ENCODE data around the gene ZNF236.

Gene ZNF236

DNA sequence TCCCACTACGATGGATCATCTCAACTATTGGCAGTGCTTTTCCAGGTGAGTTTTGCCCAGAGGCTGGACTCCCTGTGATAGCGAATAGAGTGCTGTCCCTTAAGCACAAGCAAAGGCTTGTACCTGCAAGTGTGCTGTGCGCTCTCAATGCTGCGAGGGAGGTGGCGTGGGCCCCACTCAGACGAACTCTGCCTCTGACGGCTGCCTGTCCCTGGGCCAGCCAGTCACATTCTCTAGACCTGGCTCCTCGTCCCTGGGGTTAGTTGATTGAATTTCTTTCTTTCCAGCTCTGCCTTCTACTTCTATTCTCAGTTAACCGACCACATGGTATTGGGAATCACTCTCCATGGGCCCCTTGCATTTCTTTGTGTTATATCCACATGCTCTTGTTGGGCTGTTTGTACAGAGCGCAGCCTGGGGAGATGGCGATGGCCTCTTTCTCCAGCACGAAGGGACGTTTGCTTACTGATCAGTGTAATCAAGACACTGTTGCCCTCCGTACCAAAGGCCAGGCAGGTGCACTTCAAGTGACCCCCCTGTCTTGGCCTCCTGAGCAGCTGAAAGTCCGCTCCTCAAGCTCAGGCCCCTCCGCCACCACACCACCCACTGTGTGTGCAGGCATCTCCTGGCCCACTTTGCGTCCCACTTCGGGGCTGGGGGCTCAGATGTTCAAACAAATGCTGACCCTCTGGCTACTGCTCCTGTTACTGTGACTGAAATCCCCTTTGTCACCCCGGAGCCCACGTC lies 151.3 kb downstream of the ZNF236 start:
- no peak for DNase-seq (ENCODE audit: low spot score)

DNA sequence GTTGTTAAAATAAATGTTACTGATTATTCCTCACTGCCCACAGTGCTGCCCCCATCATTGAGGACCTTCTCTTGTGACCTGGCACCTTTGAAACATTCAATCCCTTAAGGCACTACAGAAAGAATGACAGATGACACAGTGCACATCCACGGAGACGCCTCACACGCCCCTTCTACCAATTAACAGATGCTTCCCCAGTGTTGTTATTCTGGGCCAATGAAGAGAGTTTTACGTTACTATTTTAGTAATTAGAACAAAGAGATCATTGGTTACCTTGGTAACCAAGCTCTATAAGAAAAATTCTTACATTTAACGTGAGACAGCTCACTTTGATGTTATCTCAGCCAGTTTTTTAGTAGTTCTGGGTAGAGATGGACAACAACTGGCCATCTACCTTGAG lies 152.0 kb downstream of the ZNF236 start:
- DNase-seq (ENCODE audit: low spot score): no peak

DNA sequence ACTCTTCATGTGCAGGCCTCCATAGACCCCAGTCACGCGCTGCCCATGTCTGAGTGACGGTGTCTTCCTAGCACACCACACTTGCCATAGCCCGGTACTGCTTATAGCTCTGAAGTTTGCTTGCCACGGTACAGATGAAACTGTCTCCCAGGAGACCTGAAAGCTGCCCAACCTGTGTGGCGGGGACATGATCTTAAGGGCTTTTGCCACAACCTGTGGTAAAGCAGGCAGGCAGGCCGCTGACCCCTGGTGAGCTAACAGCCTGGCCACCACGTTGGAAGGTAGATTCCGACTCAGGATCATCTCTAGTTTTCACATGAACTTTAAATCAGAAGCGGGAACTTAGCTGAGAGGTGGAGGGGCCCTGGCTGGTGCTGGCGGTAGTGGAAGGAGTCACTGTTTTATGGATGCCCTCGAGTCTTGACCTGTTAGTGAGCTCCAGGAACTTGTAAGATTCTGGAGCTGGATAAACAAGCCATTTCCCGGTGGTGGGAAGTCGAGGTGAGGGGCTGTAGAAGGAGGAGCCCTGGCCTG lies 153.3 kb downstream of the ZNF236 start:
- no peak for DNase-seq (ENCODE audit: low spot score)

DNA sequence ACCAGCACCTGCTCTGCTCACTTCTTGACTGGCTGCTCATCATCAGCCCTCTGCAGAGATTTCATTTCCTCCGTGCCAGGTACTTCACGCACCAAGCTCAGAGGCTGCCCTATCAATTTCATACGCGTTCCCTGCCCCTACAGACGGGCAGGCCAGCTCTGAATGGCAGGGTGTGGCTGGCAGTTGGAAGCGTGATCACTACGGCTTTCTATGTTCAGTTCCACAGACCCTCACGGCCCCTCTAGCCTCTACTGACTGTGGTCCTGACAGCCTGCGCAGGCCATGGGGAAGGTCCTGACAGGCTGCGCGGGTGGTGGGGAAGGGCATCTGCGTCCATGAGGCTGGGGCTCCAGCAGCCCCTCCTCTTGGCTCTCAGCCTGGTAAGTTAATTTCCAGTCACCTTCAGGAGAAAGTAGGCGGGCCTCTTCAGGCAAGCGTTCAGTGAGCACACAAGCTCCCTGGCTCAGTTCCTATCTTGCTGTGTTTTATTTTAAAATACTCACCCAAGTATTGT lies 154.8 kb downstream of the ZNF236 start:
- no peak for DNase-seq (ENCODE audit: low spot score)

DNA sequence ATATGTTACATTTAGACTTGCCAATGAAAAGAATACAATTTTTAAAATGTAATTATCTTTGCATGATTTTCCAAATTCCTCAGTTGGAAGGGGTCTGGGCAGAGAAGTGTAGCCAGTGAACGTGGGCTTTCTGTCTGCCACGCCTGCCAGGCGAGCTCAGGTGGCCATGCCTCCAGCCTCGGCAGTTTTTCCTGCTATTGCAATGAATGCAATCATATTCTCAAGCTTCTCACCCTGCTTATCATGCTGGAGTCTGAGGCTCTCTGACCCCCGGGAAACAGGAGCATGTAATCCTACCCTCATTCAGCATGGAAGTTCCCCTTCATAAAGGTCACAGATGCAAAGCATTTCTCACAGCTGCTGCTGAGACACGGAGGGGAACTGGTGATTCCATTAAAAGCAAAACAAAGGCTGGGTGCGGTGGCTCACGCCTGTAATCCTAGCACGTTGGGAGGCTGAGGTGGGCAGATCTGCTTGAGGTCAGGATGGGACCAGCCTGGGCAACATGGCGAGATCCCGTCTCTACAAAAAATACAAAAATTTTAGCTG lies 155.4 kb downstream of the ZNF236 start:
- DNase-seq (ENCODE audit: low spot score): no peak

DNA sequence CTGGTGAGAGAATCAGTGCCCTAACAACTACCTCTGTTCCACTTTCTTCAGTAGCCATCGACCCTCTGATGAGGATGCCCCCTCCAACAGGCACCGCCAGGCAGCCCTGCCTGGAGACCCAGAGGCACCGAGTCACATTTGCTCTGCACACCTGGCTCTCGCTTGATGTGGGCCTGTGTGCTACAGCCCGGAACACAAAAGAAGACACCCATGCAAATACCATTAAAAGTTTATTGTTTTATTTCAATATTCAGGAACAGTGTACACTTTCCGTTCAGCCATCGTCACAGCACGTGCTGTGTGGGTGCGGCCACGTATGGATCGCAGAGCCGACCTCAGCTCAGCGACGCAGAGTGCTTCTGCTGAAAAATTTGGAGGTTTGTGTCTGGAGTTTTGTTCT lies 156.3 kb downstream of the ZNF236 start:
- no peak for DNase-seq (ENCODE audit: low spot score)

DNA sequence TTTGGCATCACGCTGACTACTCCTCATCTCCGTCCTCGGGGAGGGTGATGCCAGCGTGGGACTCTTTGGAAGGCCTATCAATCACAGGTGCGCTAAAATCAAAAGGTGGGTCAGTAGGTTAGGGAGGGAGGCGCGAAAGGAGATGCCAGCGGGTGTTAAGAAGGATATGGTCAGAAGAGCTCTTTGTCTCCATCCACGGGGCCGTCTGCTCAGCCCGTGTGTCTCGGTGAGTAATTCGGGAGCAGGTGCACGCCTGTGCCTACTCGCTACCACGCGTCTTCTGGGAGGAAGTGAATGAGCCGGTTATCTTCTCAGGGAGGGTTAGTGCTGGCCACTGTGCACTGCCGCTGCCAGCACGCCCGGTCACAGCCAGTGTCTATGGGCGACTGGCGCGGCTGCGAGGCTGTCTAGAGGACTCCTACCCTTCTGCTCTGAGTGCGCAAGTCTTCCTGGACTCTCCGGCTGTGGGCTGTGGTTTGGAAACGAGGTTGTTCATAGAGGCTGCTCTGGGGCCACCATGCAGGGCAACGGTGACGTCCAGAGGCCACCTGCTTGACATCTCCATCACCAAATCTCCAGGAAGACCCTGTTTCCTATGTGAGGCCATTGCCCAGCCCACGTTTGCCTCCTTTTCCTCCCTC lies 156.9 kb downstream of the ZNF236 start:
- no peak for DNase-seq (ENCODE audit: low spot score)

DNA sequence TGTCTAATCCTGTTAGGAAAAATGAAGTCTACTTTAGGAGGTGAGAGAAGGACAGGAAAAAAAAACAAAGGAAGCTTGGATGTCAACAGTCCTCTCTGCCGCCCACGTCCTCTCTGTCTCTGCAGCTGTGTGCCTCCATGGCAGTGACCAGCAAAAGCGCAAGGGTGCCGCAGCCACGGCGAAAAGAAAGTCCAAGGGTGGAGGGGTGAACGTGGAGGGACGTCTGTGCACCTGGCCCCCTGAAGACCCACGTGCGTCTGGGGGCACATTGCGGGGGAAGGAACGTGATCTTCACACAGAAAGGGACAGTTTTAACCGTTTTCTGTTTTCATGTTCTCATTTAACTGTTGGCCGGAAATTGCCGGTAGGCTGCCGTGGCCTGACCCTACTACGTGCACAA lies 157.5 kb downstream of the ZNF236 start:
- DNase-seq (ENCODE audit: low spot score): no peak

DNA sequence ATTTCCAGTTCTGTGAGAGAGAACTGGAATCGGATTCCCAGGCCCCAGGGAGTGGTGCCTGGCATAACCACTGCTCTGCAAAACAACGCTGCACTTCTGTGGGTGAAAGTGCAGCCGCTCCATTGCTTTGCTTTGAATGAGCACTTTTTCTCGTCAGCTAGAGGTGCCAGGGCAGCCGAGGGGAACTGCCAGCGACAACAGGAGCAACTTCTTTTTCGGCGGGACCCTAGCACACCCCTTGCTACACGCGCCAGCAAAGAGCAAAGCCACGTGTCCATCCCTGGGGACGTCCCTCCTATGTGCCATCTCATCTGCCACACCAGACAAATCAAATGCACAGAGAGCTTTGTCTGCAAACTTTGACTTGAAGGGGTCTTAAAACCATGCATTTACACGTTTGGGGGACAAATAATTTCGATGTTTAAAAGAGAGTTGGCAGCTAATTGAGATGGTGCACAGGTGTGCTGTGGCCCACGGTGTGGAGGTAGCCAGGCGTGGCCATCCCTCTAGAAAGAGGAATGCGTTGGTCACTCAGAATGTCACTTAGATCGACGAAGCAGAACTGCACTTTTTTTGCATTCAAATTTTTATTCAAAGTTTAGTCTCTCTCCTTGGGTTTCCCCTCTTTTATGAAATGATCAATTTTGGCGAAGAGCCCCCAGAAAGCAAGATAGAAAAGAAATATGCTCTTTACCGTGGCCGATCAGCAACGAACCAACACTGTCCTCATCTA lies 158.5 kb downstream of the ZNF236 start:
- no peak for DNase-seq (ENCODE audit: low spot score)

DNA sequence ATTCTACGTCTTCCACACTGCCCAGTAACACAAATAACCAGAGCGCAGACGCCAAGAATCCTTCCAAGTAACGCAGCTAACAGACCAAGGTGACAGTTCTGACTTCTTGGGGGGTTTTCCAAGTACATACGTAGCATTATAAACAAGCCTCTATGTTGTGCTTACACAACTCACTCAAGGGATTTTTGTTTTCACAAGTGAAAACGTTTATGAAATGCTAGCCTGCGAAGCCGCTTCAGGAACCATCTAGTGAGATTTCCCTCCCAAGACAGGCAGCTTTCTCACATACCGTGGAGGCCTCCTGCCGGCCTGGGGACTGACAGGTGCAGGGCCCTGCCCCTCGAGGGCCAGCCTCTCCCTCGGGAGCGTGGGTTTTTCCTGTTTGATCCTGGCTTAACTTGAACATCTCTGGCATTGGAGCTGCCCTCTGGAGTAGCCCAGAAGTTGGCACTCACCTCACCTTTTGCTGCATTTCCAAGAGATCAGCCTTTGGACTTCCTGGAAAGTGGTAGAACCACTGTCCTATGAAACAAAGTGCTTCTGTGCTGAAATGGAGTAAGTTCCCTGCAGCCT lies 159.1 kb downstream of the ZNF236 start:
- DNase-seq (ENCODE audit: low spot score): no peak

DNA sequence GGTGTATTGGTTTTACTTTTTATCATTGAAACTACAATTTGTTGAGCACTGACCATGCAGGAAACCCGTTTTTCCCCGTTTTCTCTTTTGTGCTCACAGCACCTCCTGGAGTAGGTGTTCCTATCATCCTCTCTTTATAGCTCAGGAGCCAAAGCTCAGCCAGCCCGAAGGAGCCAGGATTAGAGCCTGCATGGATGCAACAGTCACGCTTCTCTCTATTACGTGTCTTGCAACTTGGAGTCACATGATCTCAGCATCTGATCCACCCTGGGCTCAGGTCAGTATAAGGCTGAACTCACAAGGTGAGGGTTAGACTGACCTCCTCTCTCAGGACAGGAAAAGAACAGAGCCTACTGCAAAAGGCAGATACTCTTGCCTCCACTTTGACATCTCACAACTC lies 159.7 kb downstream of the ZNF236 start:
- DNase-seq (ENCODE audit: low spot score): no peak

DNA sequence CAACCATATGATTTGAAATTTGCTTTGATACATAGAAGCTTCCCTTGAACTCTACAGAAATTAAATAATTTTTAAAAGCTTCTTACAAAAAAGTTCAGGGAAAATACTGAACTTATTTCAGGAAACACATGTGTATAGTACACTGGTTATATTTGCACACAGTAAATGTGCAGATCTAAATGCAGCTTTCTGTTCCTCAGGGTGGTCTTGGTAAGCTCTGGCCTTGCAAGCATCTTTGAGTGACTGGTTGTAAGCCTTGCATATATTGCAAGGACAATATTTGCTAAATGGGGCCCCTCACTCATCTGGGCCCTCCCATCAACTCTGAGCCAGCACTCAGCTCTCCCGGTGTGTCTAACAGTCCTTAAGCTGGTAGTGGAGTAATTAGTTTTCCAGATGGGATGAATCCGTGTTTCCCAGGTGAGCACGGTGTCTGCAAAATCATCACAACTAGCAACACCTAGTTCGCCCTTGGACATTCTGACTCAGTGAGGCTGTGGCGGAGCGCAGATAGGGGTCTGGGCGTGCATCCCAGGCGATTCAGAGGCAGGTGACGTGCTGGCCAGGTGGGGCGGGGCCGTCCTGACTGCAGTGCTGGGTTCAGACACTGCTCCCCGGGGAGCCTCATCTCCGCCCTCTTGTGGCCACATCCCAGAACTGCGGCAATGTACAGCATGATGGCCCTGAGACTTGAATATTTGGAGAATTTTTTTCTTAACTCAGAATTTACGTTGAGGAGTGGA lies 160.7 kb downstream of the ZNF236 start:
- DNase-seq (ENCODE audit: low spot score): peak; percentile 82

DNA sequence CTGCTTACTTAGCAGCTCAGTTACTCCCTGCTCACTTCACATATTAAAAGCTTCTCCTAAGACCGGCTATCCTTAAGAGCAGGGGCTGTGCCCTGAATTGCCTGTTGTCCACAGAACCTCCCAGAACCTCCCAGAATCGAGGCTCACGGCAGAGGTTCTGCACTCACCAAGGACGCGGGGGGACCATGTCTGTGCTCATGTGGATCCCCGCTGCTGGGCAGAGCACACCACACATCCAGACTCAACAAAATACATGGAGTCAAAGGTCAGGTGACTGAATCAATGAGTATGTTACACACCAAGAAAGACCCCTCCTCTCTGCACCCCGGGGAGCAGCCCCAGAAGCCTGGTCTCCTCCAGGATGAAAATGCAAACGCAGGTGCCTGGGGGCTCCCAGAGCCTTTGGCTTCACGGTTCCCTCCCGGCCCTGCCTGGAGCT lies 161.3 kb downstream of the ZNF236 start:
- no peak for DNase-seq (ENCODE audit: low spot score)

DNA sequence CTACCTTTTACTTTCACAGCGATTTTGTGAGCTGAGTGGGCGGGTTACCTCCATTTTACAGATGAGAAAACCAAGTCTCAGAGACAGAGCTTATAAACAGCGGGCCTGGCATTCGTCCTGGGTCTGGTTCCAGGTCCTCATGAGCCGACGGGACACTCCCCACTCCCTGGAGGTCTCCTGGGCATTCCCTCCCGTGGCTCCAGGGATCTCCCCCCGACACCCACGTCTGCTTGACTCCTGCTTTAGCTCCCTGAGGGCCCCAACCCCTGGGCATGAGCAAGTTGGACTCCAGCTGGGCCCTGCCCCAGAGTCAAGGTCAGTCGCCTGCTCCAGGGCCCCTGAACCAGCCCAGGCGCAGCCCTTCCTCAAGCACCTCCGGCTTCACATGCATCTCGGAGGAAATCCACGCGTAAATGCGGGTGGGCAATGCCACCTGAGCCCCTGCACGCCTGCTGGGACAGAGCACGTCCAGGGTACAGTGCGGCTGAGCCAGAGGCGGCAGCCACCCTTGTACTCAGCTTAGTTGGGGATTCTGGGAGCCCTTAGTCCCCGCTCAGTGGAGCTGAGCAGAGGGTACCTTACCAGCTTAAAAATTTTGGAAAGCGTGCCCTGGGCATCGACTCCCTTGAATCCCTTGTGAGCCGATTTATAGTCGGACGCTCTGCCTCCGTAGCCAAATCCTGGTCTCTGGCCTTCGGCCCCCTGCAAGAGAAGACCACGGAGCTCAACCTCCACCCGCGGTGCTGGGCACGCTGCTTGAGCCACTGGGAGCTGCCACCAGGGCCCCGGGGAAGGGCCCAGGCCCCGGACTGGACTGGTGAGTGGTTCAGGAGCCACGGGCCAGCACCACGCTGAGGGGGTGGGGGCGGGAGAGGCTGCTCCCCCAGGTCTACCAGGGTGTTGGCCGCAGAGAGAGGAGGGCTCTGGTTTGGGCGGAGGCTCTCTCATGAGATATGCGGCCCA lies 162.1 kb downstream of the ZNF236 start:
- DNase-seq (ENCODE audit: low spot score): no peak

DNA sequence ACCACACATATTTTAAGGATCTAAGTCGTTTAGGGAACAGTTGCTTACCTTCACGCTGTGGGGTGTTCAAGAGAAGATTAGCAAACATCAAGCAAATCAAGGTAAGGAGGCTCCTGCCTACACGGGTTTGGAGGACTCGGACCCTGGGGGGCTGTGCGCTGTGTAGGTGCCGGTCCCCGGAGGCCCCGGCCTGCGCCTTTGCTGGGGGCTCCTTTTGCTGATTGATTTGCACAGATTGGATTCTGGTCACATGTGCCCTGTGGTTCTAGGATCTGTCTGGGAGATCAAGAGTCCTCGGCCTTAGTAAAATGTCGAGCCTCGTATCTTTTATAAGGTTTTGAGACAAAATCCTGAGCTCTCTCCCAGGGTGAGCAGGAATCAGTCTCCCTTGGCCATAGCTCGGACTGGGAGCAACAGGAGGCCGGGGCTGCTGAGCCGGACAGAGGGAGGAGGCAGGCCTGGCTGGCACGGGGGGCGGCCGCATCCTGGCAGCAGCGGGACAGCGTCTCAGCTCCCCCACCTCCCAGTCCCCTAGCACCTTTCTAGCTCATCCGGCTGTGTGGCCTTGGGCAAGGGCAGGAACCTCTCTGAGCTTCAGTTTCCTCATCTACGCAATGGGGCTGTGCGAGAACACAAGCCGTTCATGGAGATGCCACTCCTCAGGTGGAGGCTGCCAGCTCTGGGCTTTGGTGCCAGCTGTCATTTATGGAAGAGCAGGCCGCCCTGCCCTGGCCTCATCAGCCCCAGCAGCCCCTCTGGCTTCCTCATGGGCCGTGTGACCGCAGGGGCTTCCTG lies 163.0 kb downstream of the ZNF236 start:
- no peak for DNase-seq (ENCODE audit: low spot score)

DNA sequence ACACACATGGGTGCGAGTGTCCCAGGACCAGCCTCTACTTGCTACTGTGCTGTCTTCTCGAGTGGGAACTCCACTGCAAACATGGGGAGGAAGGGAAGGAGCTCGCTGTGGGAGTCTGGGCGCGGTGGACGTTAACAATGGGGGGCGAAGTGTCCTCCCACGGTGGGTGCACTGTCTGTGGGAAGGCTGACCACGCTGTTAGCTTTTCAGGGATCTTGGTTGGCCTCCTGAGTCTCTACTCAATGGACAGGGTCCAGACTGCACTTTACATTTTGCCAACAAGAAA lies 163.5 kb downstream of the ZNF236 start:
- DNase-seq (ENCODE audit: low spot score): no peak

DNA sequence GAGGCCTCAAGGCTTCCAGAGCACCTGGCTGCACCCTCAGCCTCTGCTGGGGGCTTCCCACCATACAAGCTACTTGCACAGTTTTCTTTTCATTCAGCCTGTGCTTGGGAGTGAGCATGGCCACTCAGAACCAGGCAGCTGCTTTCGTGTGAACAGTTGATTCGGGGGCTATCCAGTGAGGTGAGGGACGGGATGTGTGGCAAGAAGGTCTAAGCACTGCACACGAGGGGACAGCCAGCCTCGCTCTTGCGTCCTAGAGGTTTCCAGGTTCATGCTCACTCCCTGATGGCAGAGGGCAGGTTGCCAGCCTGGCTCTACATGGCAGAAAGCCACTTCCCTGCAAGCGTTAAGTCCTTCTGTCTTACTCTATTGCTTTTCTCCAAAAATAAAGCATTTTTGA lies 164.0 kb downstream of the ZNF236 start:
- no peak for DNase-seq (ENCODE audit: low spot score)

DNA sequence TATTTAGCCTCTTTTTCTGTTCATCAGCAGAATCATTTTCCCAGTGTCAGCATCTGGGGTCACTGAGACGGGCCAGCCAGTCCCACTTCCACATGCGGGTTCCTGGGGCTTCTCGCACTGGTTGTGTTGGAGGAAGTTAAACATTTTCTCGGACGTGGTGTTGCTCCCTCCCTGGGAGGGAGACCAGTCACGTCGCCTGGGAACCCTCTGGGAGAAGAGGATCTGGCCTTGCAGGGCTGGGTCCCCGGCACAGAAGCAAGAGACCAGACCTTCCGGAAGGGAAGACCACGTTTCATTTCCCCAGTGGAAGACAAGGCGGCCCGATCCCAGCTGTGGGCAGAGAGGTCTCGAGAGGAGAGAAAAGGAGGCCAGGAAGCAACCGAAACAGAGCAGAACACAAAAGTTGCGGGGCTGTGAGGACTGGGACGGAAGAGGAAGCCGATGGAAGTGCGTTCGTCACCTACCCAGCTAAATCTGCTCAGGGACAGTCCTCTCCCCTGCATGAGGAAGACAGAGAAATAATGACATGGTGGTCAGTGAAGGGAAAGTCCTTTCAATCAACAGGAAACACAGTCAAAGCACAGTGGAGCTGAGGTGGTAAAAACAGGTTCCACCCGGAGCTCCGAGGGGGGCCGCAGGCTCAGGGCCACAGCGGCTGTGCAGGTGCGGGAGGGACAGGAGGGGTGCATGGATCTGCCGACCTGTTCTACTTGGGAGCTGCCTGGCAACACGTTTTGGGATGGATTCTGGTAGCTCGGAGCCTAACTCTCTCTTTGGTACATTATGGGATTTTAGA lies 165.9 kb downstream of the ZNF236 start:
- DNase-seq (ENCODE audit: low spot score): no peak
